H1 (cell line): ENCODE measurements around the gene NNMT. TPM values are rescaled to one million over a fixed set of nuclear protein-coding genes. Genes with fewer than 3 reads are reported as not detected.

Source experiments
- CTCF ChIA-PET: fragments of 300-600 bp; sonication (Branson Sonifier 250); formaldehyde crosslinking; loops from one replicate; lab custom pipeline; 2021; ENCODE audit not compliant: partially characterized antibody; lab: Charles Lee
- POLR2A ChIA-PET: fragments of 300-600 bp; sonication (Branson Sonifier 250); formaldehyde crosslinking; loops from one replicate; lab custom pipeline; 2021; ENCODE audit warnings: inconsistent platforms; ENCODE audit not compliant: partially characterized antibody; lab: Charles Lee
- DNase-seq, 2 experiments: peaks; one replicate each; pipeline versions ENCODE4 v3.0.0 to v3.0.0-alpha.2; 2010 to 2022; ENCODE audit warnings: low spot score in 2 of 2, low read depth in 1 of 2, mixed read lengths in 1 of 2
- FAIRE-seq: peaks from 2 replicates; lab custom pipeline; 2011; peaks lifted over from hg19 to GRCh38; lab: Jason Lieb, UNC
- H2AFZ ChIP-seq: 2 replicates; pipeline ENCODE4 v1.8.1; 2012; ENCODE audit warnings: low read length, inconsistent platforms
- H2AK5ac ChIP-seq: 2 replicates; pipeline ENCODE4 v1.6.1; 2013; ENCODE audit warnings: low read depth, low read length
- H2BK120ac ChIP-seq: replicated peaks from 2 replicates; pipeline ENCODE3; 2013; ENCODE audit warnings: low read depth, low read length, inconsistent platforms
- H2BK12ac ChIP-seq: 2 replicates; pipeline ENCODE4 v1.6.1; 2013; ENCODE audit warnings: low read depth, low read length
- H2BK15ac ChIP-seq: 2 replicates; pipeline ENCODE4 v1.6.1; 2013; ENCODE audit warnings: low read length
- H2BK20ac ChIP-seq: 2 replicates; pipeline ENCODE4 v1.6.1; 2013; ENCODE audit warnings: low read length
- H2BK5ac ChIP-seq: 2 replicates; pipeline ENCODE4 v1.6.1; 2013; ENCODE audit warnings: low read depth, low read length
- H3K14ac ChIP-seq: 2 replicates; pipeline ENCODE4 v1.6.1; 2013; ENCODE audit warnings: inconsistent platforms; ENCODE audit not compliant: insufficient read length
- H3K18ac ChIP-seq: 2 replicates; pipeline ENCODE4 v1.6.1; 2013; ENCODE audit warnings: low read length; ENCODE audit errors: extremely low read depth
- H3K23ac ChIP-seq: 2 replicates; pipeline ENCODE4 v1.6.1; 2013; ENCODE audit warnings: inconsistent platforms; ENCODE audit not compliant: insufficient read length
- H3K23me2 ChIP-seq: 2 replicates; pipeline ENCODE4 v1.6.1; 2013; ENCODE audit warnings: low read depth, low read length
- H3K27ac ChIP-seq: 2 replicates; pipeline ENCODE4 v1.6.1; 2011; ENCODE audit warnings: low read depth, low read length, inconsistent platforms
- H3K27me3 ChIP-seq, 4 experiments: replicated peaks in 1 of 4; 1 replicate in 1 of 4; 2 replicates in 3 of 4; pipeline versions ENCODE4 v1.6.1 to v1.8.1; 2011 to 2013; ENCODE audit warnings: low read length in 3 of 4, mild to moderate bottlenecking in 3 of 4, inconsistent platforms in 2 of 4, mixed read lengths in 2 of 4, moderate library complexity in 1 of 4; ENCODE audit not compliant: control insufficient read depth in 3 of 4, insufficient read depth in 3 of 4; ENCODE audit errors: extremely low read depth in 1 of 4
- H3K36me3 ChIP-seq, 4 experiments: 2 replicates each; pipeline versions ENCODE4 v1.6.1 to v1.8.1; 2011 to 2013; ENCODE audit warnings: mild to moderate bottlenecking in 4 of 4, low read length in 3 of 4, moderate library complexity in 2 of 4, control low read depth in 1 of 4, inconsistent platforms in 1 of 4; ENCODE audit not compliant: insufficient read depth in 4 of 4, control insufficient read depth in 2 of 4
- H3K4ac ChIP-seq: replicated peaks from 2 replicates; pipeline ENCODE3; 2013; ENCODE audit warnings: low read length, low read depth, mixed read lengths, inconsistent platforms; ENCODE audit not compliant: insufficient read length
- H3K4me1 ChIP-seq, 4 experiments: replicated peaks in 1 of 4; 1 replicate in 1 of 4; 2 replicates in 3 of 4; pipeline versions ENCODE4 v1.6.1 to v1.8.1; 2011 to 2013; ENCODE audit warnings: low read length in 3 of 4, inconsistent platforms in 2 of 4, mixed read lengths in 1 of 4; ENCODE audit not compliant: insufficient read depth in 4 of 4, control insufficient read depth in 3 of 4
- H3K4me2 ChIP-seq, 2 experiments: 2 replicates each; pipeline versions ENCODE4 v1.6.1 to v1.8.1; 2011 to 2013; ENCODE audit warnings: low read depth in 2 of 2, low read length in 2 of 2, control low read depth in 1 of 2, inconsistent platforms in 1 of 2, mild to moderate bottlenecking in 1 of 2; ENCODE audit not compliant: insufficient read depth in 1 of 2
- H3K4me3 ChIP-seq, 4 experiments: fragments of 200-600, 300-600 bp in 1 of 4; sonication (generic), shearing (Covaris generic), sonication (Bioruptor Twin) in 1 of 4; 2 replicates each; pipeline versions ENCODE4 v1.5.1 to v1.8.1; 2011 to 2016; ENCODE audit warnings: low read length in 4 of 4, low read depth in 3 of 4, control low read depth in 2 of 4, inconsistent platforms in 2 of 4, mild to moderate bottlenecking in 2 of 4, mixed read lengths in 1 of 4, moderate library complexity in 1 of 4; ENCODE audit not compliant: insufficient read depth in 2 of 4; ENCODE audit errors: extremely low read depth in 1 of 4
- H3K56ac ChIP-seq: replicated peaks from 2 replicates; pipeline ENCODE3; 2013; ENCODE audit warnings: low read depth, mild to moderate bottlenecking, mixed read lengths, low read length, inconsistent platforms; ENCODE audit not compliant: insufficient read length
- H3K79me1 ChIP-seq: 2 replicates; pipeline ENCODE4 v1.6.1; 2013; ENCODE audit warnings: low read depth, low read length, control low read depth
- H3K79me2 ChIP-seq, 2 experiments: 2 replicates each; pipeline versions ENCODE4 v1.6.1 to v1.8.1; 2012 to 2013; ENCODE audit warnings: low read length in 2 of 2, mild to moderate bottlenecking in 2 of 2, inconsistent platforms in 1 of 2; ENCODE audit not compliant: insufficient read depth in 2 of 2, control insufficient read depth in 1 of 2
- H3K9ac ChIP-seq, 4 experiments: replicated peaks in 1 of 4; 1 replicate in 1 of 4; 2 replicates in 3 of 4; pipeline versions ENCODE4 v1.6.1 to v1.8.1; 2011 to 2013; ENCODE audit warnings: low read depth in 3 of 4, low read length in 3 of 4, control low read depth in 2 of 4, mild to moderate bottlenecking in 2 of 4, moderate library complexity in 2 of 4, inconsistent platforms in 1 of 4; ENCODE audit errors: extremely low read depth in 1 of 4
- H3K9me3 ChIP-seq, 2 experiments: 2 replicates each; pipeline versions ENCODE4 v1.6.1 to v1.8.1; 2012 to 2013; ENCODE audit warnings: mild to moderate bottlenecking in 2 of 2, moderate library complexity in 2 of 2, control low read depth in 1 of 2, inconsistent platforms in 1 of 2, low read depth in 1 of 2, low read length in 1 of 2, mixed read lengths in 1 of 2; ENCODE audit not compliant: insufficient read depth in 2 of 2
- H4K20me1 ChIP-seq, 2 experiments: replicated peaks in 1 of 2; 2 replicates each; pipeline versions ENCODE3 to v1.8.1; 2011 to 2013; ENCODE audit warnings: inconsistent platforms in 2 of 2, low read length in 2 of 2, mild to moderate bottlenecking in 1 of 2; ENCODE audit not compliant: insufficient read depth in 2 of 2, control insufficient read depth in 1 of 2
- H4K5ac ChIP-seq: 2 replicates; pipeline ENCODE4 v1.6.1; 2013; ENCODE audit warnings: low read length, low read depth, mixed read lengths, inconsistent platforms; ENCODE audit not compliant: insufficient read length
- H4K8ac ChIP-seq: 2 replicates; pipeline ENCODE4 v1.8.0; 2013; ENCODE audit warnings: mild to moderate bottlenecking, moderate library complexity, low read length, inconsistent platforms; ENCODE audit not compliant: insufficient read depth; ENCODE audit errors: extremely low read depth
- H4K91ac ChIP-seq: replicated peaks from 2 replicates; pipeline ENCODE3; 2013; ENCODE audit warnings: low read length, mixed read lengths, inconsistent platforms; ENCODE audit not compliant: insufficient read length
- ATF3 ChIP-seq: IDR thresholded peaks from 2 replicates; pipeline ENCODE4 v1.6.1; 2011; ENCODE audit warnings: low read depth, mild to moderate bottlenecking, low read length; ENCODE audit not compliant: insufficient read depth
- KDM1A ChIP-seq: fragments of 200-600, 300-600 bp; sonication (generic); IDR thresholded peaks from 2 replicates; pipeline ENCODE4 v1.7.1; 2016; ENCODE audit warnings: mild to moderate bottlenecking, low read length, borderline replicate concordance
- NANOG ChIP-seq: IDR thresholded peaks from 2 replicates; pipeline ENCODE4 v1.6.1; 2011; ENCODE audit warnings: low read length, low read depth, mild to moderate bottlenecking, inconsistent platforms; ENCODE audit not compliant: insufficient read depth, poor library complexity, severe bottlenecking
- RNF2 ChIP-seq: fragments of 200-900, 300-1000 bp; sonication (generic); IDR thresholded peaks from 2 replicates; pipeline ENCODE4 v1.7.1; 2016; ENCODE audit warnings: borderline replicate concordance, low read depth, mild to moderate bottlenecking, antibody characterized with exemption, low read length; ENCODE audit not compliant: poor library complexity, severe bottlenecking; ENCODE audit errors: missing control alignments
- SAP30 ChIP-seq: fragments of 300-600 bp; sonication (generic); IDR thresholded peaks from 2 replicates; pipeline ENCODE4 v1.7.1; 2012; ENCODE audit warnings: low read length, moderate library complexity, mild to moderate bottlenecking, inconsistent platforms; ENCODE audit not compliant: insufficient read depth, insufficient replicate concordance
- SP4 ChIP-seq: IDR thresholded peaks from 2 replicates; pipeline ENCODE4 v1.6.1; 2012; ENCODE audit warnings: low read length, inconsistent platforms
- TCF12 ChIP-seq: IDR thresholded peaks from 2 replicates; pipeline ENCODE4 v1.6.1; 2011; ENCODE audit warnings: low read depth, mild to moderate bottlenecking, low read length
- WGBS, 2 experiments: shearing (Covaris generic) in 1 of 2; methylation state at CpG; one replicate each; pipeline versions ENCODE4 v1.1.6 to v1.1.7; 2013 to 2015; ENCODE audit warnings: low lambda C conversion rate in 2 of 2, mixed read lengths in 2 of 2, inconsistent platforms in 1 of 2, low coverage in 1 of 2, missing lambda C conversion rate in 1 of 2; ENCODE audit not compliant: insufficient replicate concordance in 2 of 2, insufficient coverage in 1 of 2, insufficient read length in 1 of 2; ENCODE audit errors: extremely low coverage in 1 of 2, missing lambda C conversion rate in 1 of 2; 5-methylcytosine and 5-hydroxymethylcytosine counted together
- polyA plus RNA-seq, 7 experiments: library from polyadenylated mRNA; depleted of rRNA in 3 of 7; stranded (reverse) in 5 of 7; unstranded in 2 of 7; fragments of >200 nt in 5 of 7; fragments of 200-250 nt in 2 of 7; gene quantifications; 1 replicate in 5 of 7; 2 replicates in 1 of 7; 4 replicates in 1 of 7; pipeline versions ENCODE4 v1.2.1 to v1.2.3, GENCODE V29; 2011 to 2013; ENCODE audit warnings: missing spikeins in 2 of 7, mixed read lengths in 2 of 7
- total RNA-seq: library from RNA; stranded (reverse); fragmentation: NEBNext Ultra II Directional; extraction: Animal tissue kit (Norgen Biotek cat#: 25700); gene quantifications from 2 replicates; pipeline ENCODE4 v1.2.1, GENCODE V29; 2021

Gene NNMT
- total and polyA plus RNA-seq, 2 of the 8 experiments (the other 6 are each of a cell fraction or from before 2014, with no cell fraction given), result not detected

- no peaks in the 10 kb centered on the region for H4K20me1 ChIP-seq
- H3K36me3 ChIP-seq, result no peaks in the 10 kb centered on the region
- FAIRE-seq (no peak), DNase-seq (no peak)
- H4K91ac ChIP-seq, result no peak overlapping the region
- H3K27ac ChIP-seq, result no peak overlapping the region
- H2BK120ac ChIP-seq, result no peak overlapping the region
- 88% methylated on average over 3 of the region's 3 CpGs; no CpG with 5 or more reads in 1 of the 2 experiments for WGBS, 2 experiments
- H3K79me2 ChIP-seq, result no peaks in the 10 kb centered on the region
- no peak overlapping the region for H2AK5ac ChIP-seq
- H3K27me3 ChIP-seq, result no peaks in the 10 kb centered on the region
- H3K56ac ChIP-seq, result no peak overlapping the region
- H2BK20ac ChIP-seq, result no peak overlapping the region
- no peaks in the 10 kb centered on the region for H3K23me2 ChIP-seq
- no peak overlapping the region for H4K8ac ChIP-seq
- H3K4me2 ChIP-seq, result no peak overlapping the region
- H3K18ac ChIP-seq, result no peak overlapping the region
- TF ChIP-seq KDM1A (no peak), SP4 (no peak), SAP30 (no peak), NANOG (no peak), TCF12 (no peak), ATF3 (no peak), RNF2 (no peak)
- no peak overlapping the region for H2BK12ac ChIP-seq
- H3K4ac ChIP-seq, result no peak overlapping the region
- H2BK5ac ChIP-seq, result no peak overlapping the region
- H2AFZ ChIP-seq, result no peak overlapping the region
- no peak overlapping the region for H2BK15ac ChIP-seq
- H3K23ac ChIP-seq, result no peak overlapping the region
- H4K5ac ChIP-seq, result no peak overlapping the region
- H3K4me1 ChIP-seq, result peaks cover 0 to 2% (median 0%) of the 10 kb centered on the region in 4 experiments; a peak in 1 of 7 replicates
- no peak overlapping the region for H3K4me3 ChIP-seq
- H3K9me3 ChIP-seq, result no peaks in the 10 kb centered on the region; a peak in 1 of 4 replicates
- no peak overlapping the region for H3K9ac ChIP-seq
- H3K79me1 ChIP-seq, result no peaks in the 10 kb centered on the region
- POLR2A ChIA-PET, result interaction anchor here (0.5 kb wide), 1 partner anchor 89 kb away, joined by 4 read pairs; no protein-coding TSS in a partner anchor
- H3K14ac ChIP-seq, result no peak overlapping the region
- CTCF ChIA-PET, result no interaction called here
These were observed 57.9 kb downstream of the NNMT start for GRCh38 chr11:114354076-114354475.
